Measurements from ENCODE around the gene MRPL45. TPM values are rescaled to one million over a fixed set of nuclear protein-coding genes. Genes with fewer than 3 reads are reported as not detected.

MRPL45 gene
- total and polyA plus RNA-seq, 9 of the 15 experiments (the other 6 are each of a cell fraction or from before 2014, with no cell fraction given) = 48.4 to 228 (median 76.8) TPM

- Histone ChIP-seq H3K27me3 (ENCODE audit: control insufficient read depth in 2 of 2, insufficient read depth in 2 of 2, low read length in 2 of 2) (peaks cover 40 to 75% of the 10 kb centered on the region in 2 experiments), H3K36me3 (ENCODE audit: control insufficient read depth, insufficient read depth, low read length) (no peaks in the 10 kb centered on the region), H3K9ac (ENCODE audit: insufficient read depth in 1 of 2, low read depth in 2 of 2, low read length in 2 of 2) (no peak overlapping the region), H3K79me2 (ENCODE audit: control insufficient read depth, insufficient read depth, low read length) (no peaks in the 10 kb centered on the region), H3K4me1 (replicated peaks in 1 of 2; ENCODE audit: control insufficient read depth in 2 of 2, insufficient read depth in 2 of 2, low read length in 2 of 2) (peaks cover 0 to 11% of the 10 kb centered on the region in 2 experiments; a peak in 1 of 5 replicates), H3K4me2 (ENCODE audit: insufficient read depth, low read length) (no peak overlapping the region), H3K4me3 (no peak overlapping the region), H3K27ac (ENCODE audit: extremely low read depth, low read depth, low read length) (no peak overlapping the region), H3K9me3 (replicated peaks; ENCODE audit: control insufficient read depth, insufficient read depth, low read depth, low read length) (no peaks in the 10 kb centered on the region), H2AFZ (ENCODE audit: low read depth, low read length) (no peak overlapping the region), H3K9me1 (ENCODE audit: control insufficient read depth, insufficient read depth, low read length) (no peaks in the 10 kb centered on the region), H4K20me1 (replicated peaks; ENCODE audit: control insufficient read depth, insufficient read depth, low read length) (peaks cover 28% of the 10 kb centered on the region)
- no peak for TF ChIP-seq TFE3 (CRISPR knock-in tag; IDR thresholded peaks at IDR 0.05)
- no peak for TF ChIP-seq ZNF507 (tag; conservative IDR thresholded peaks at IDR 0.05)
- CTCF ChIA-PET (ENCODE audit: low intra/inter-chr PET ratio) = no interaction called here
- ATAC-seq (no peak), DNase-seq (ENCODE audit: extremely low read depth in 1 of 4, low spot score in 3 of 4) (no peak), FAIRE-seq (no peak)
- in situ Hi-C loops (cut with MboI) (no loop called here), intact Hi-C loops (cut with micrococcal nuclease) (no loop called here)
- WGBS (ENCODE audit: insufficient coverage, low coverage, missing lambda C conversion rate) = 3% methylated on average over 5 of the region's 5 CpGs
- POLR2A ChIA-PET = interaction anchor here (0.7 to 1.1 kb wide), 5 partner anchors 11 to 43 kb away, joined by 3 to 4 read pairs (median 3); no protein-coding TSS in a partner anchor
- BruUV-seq (replicated peaks) = no TSS peak
Measured at GRCh38 chr17:38338053-38338452, 41.1 kb downstream of the MRPL45 start.

GRCh38 chr17:38338535-38338934 is 41.6 kb downstream of the MRPL45 start:
- no peaks in the 10 kb centered on the region for H3K79me2 ChIP-seq (ENCODE audit: control insufficient read depth, insufficient read depth, low read length)
- peaks cover 30% of the 10 kb centered on the region for H4K20me1 ChIP-seq (replicated peaks; ENCODE audit: control insufficient read depth, insufficient read depth, low read length)
- H3K4me3 ChIP-seq = no peak overlapping the region
- in situ Hi-C loops (cut with MboI) (no loop called here), intact Hi-C loops (cut with micrococcal nuclease) (no loop called here)
- H2AFZ ChIP-seq (ENCODE audit: low read depth, low read length) = no peak overlapping the region
- no peak for ATAC-seq
- no peak overlapping the region for H3K9ac ChIP-seq (ENCODE audit: insufficient read depth in 1 of 2, low read depth in 2 of 2, low read length in 2 of 2)
- DNase-seq (ENCODE audit: extremely low read depth in 1 of 4, low spot score in 3 of 4) = no peak
- H3K36me3 ChIP-seq (ENCODE audit: control insufficient read depth, insufficient read depth, low read length) = no peaks in the 10 kb centered on the region
- 0% methylated on average over 4 of the region's 4 CpGs for WGBS (ENCODE audit: insufficient coverage, low coverage, missing lambda C conversion rate)
- no peaks in the 10 kb centered on the region for H3K9me1 ChIP-seq (ENCODE audit: control insufficient read depth, insufficient read depth, low read length)
- BruUV-seq (replicated peaks) = no TSS peak
- no peaks in the 10 kb centered on the region for H3K9me3 ChIP-seq (replicated peaks; ENCODE audit: control insufficient read depth, insufficient read depth, low read depth, low read length)
- CTCF ChIA-PET (ENCODE audit: low intra/inter-chr PET ratio) = no interaction called here
- peaks cover 44 to 75% of the 10 kb centered on the region in 2 experiments for H3K27me3 ChIP-seq (ENCODE audit: control insufficient read depth in 2 of 2, insufficient read depth in 2 of 2, low read length in 2 of 2)
- peaks cover 0 to 11% of the 10 kb centered on the region in 2 experiments; a peak in 1 of 5 replicates for H3K4me1 ChIP-seq (replicated peaks in 1 of 2; ENCODE audit: control insufficient read depth in 2 of 2, insufficient read depth in 2 of 2, low read length in 2 of 2)
- POLR2A ChIA-PET = interaction anchor here (0.7 to 1.1 kb wide), 4 partner anchors 10 to 43 kb away, joined by 3 to 4 read pairs (median 4); no protein-coding TSS in a partner anchor
- H3K27ac ChIP-seq (ENCODE audit: extremely low read depth, low read depth, low read length) = no peak overlapping the region
- FAIRE-seq = no peak
- H3K4me2 ChIP-seq (ENCODE audit: insufficient read depth, low read length) = no peak overlapping the region
- no peak for TF ChIP-seq RAD21 (CRISPR knock-in tag; conservative IDR thresholded peaks at IDR 0.05 in 1 of 2, IDR thresholded peaks at IDR 0.05 in 1 of 2)
- no peak for TF ChIP-seq ZNF639 (CRISPR knock-in tag; conservative IDR thresholded peaks at IDR 0.05 in 1 of 2, IDR thresholded peaks at IDR 0.05 in 1 of 2)
- TF ChIP-seq ZNF740 (CRISPR knock-in tag; IDR thresholded peaks at IDR 0.05) = no peak
- no peak for TF ChIP-seq ZNF740 (tag; IDR thresholded peaks at IDR 0.05)
- no peak for TF ChIP-seq ZNF57 (CRISPR knock-in tag; IDR thresholded peaks at IDR 0.05)
- no peak for TF ChIP-seq MCM7 (IDR thresholded peaks at IDR 0.05)
- no peak for TF ChIP-seq WHSC1 (IDR thresholded peaks at IDR 0.05; ENCODE audit: low read length)

All from K562 (cell line).